B cell (primary cell): Measurements from ENCODE around the gene CC2D2A.

ENCODE experiments used
- EZH2 ChIP-seq: IDR thresholded peaks from 2 replicates; pipeline ENCODE4 v1.6.1; 2012; ENCODE audit warnings: borderline replicate concordance, low read depth, mild to moderate bottlenecking, moderate library complexity, low read length; ENCODE audit not compliant: insufficient read depth, poor library complexity, severe bottlenecking
- TF ChIP-seq, protein P1 (sequence below): fragments of 200-600 bp; IDR thresholded peaks from one replicate; pipeline ENCODE4 v1.8.0; 2022; ENCODE audit warnings: antibody characterized with exemption, mild to moderate bottlenecking

DNA sequence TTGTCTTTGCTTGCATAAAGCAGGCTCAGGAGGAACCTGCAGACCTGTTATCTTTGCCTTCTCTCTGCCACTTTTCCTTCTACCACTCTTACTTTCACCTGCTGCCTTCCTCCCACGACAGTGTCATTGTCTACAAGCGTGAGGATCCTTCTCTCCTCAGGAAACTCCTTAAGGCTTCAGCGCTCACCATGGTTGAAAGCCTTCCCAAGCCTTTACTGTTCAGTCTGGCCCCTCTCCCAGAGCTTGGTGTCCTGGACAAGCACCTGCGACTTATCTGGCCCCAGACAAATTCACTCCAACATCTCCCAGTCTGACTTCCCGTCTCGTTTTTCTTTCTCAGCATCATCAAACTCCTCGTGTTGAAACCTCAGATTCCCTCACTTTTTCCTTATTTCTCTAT lies 31.0 kb downstream of the CC2D2A start:
- TF ChIP-seq, protein P1, sequence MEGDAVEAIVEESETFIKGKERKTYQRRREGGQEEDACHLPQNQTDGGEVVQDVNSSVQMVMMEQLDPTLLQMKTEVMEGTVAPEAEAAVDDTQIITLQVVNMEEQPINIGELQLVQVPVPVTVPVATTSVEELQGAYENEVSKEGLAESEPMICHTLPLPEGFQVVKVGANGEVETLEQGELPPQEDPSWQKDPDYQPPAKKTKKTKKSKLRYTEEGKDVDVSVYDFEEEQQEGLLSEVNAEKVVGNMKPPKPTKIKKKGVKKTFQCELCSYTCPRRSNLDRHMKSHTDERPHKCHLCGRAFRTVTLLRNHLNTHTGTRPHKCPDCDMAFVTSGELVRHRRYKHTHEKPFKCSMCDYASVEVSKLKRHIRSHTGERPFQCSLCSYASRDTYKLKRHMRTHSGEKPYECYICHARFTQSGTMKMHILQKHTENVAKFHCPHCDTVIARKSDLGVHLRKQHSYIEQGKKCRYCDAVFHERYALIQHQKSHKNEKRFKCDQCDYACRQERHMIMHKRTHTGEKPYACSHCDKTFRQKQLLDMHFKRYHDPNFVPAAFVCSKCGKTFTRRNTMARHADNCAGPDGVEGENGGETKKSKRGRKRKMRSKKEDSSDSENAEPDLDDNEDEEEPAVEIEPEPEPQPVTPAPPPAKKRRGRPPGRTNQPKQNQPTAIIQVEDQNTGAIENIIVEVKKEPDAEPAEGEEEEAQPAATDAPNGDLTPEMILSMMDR: no peak
- no peak for TF ChIP-seq EZH2
